AG09309 (cell line): ENCODE data around the gene CD300LD.
"Not testable (repeated sequence)": the region's sequence is repeated elsewhere in the genome, so short reads cannot be mapped to it uniquely, and the experiment has no call there.

Source experiments
- DNase-seq: peaks from one replicate; pipeline ENCODE4 v3.0.0-alpha.2; 2010; ENCODE audit warnings: low read depth
- H3K4me3 ChIP-seq: 2 replicates; pipeline ENCODE4 v1.5.1; 2011; ENCODE audit warnings: mild to moderate bottlenecking, low read depth, low read length, moderate library complexity; ENCODE audit not compliant: control insufficient read depth
- CTCF ChIP-seq: IDR thresholded peaks from 2 replicates; pipeline ENCODE4 v1.5.1; 2011; ENCODE audit warnings: mild to moderate bottlenecking, low read depth, low read length, inconsistent platforms; ENCODE audit not compliant: insufficient read depth, control insufficient read depth; ENCODE audit errors: missing control alignments

Gene CD300LD

GRCh38 chr17:74592087-74592990 is at the start of gene CD300LD:
Gene CD300LD, minus strand, starts transcription at chr17:74592283. Its CDS starts 81 bp downstream, at chr17:74592202.
- DNase-seq = no peak
- H3K4me3 ChIP-seq = no peak within 1 kb of the TSS
- no peak for TF ChIP-seq CTCF

GRCh38 chr17:74641224-74641957 is 49.3 kb upstream of the CD300LD start:
- TF ChIP-seq CTCF = no peak
- no peak overlapping the region for H3K4me3 ChIP-seq
- no peak for DNase-seq

GRCh38 chr17:74639704-74640151 is 47.6 kb upstream of the CD300LD start:
- DNase-seq = no peak
- TF ChIP-seq CTCF = no peak
- no peak overlapping the region for H3K4me3 ChIP-seq

GRCh38 chr17:74637926-74638325 is 45.8 kb upstream of the CD300LD start:
- no peak for DNase-seq
- TF ChIP-seq CTCF = no peak

GRCh38 chr17:74637265-74637664 is 45.2 kb upstream of the CD300LD start:
- TF ChIP-seq CTCF = no peak
- no peak overlapping the region for H3K4me3 ChIP-seq
- DNase-seq = no peak

More at GRCh38 chr17:74637926-74638325, 45.8 kb upstream of the CD300LD start:
- H3K4me3 ChIP-seq = no peak overlapping the region

- H3K4me3 ChIP-seq, DNase-seq: not testable (repeated sequence)
Measured at GRCh38 chr17:74636541-74637085, 44.5 kb upstream of the CD300LD start.
